ENCODE measurements around the gene CCL25.

DNA sequence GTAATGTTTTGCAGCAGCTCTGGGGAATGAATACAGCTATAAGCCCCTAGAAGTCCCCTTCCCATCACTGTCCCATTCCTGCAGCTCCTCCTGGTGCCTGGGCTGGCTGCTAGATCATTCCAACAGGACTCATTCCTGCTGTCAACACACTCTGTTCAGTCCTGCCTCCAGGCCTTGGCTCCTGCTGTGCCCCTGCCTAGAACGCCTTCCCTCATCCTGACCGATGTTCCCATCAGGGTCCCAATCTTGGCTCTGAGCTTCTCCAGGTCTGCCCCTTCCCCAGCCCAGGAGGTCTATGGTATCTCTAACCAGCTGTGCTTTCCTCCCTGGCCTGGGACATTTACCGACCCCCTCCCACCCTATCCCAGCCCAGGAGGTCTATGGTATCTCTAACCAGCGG is 48.8 kb downstream of the CCL25 start:
- TF ChIP-seq, protein P1, sequence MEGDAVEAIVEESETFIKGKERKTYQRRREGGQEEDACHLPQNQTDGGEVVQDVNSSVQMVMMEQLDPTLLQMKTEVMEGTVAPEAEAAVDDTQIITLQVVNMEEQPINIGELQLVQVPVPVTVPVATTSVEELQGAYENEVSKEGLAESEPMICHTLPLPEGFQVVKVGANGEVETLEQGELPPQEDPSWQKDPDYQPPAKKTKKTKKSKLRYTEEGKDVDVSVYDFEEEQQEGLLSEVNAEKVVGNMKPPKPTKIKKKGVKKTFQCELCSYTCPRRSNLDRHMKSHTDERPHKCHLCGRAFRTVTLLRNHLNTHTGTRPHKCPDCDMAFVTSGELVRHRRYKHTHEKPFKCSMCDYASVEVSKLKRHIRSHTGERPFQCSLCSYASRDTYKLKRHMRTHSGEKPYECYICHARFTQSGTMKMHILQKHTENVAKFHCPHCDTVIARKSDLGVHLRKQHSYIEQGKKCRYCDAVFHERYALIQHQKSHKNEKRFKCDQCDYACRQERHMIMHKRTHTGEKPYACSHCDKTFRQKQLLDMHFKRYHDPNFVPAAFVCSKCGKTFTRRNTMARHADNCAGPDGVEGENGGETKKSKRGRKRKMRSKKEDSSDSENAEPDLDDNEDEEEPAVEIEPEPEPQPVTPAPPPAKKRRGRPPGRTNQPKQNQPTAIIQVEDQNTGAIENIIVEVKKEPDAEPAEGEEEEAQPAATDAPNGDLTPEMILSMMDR (IDR thresholded peaks at IDR 0.05): no peak
- no peak for TF ChIP-seq POLR2A (IDR thresholded peaks at IDR 0.05)

Measured in transverse colon (tissue), 3 donors.